Transverse colon (tissue), 4 donors: ENCODE results near the gene NAALADL2. TPM values are rescaled to one million over a fixed set of nuclear protein-coding genes. Genes with fewer than 3 reads are reported as not detected.

Experiments
- DNase-seq: peaks from one replicate; pipeline ENCODE4 v3.0.0-alpha.2; 2019
- H3K27ac ChIP-seq, 4 donors: fragments of 200-600 bp; sonication (generic); 2 replicates each; pipeline ENCODE4 v1.5.1; 2016 to 2018; ENCODE audit warnings: inconsistent platforms in 4 of 4
- H3K27me3 ChIP-seq: fragments of 200-600 bp; sonication (generic); 2 replicates; pipeline ENCODE4 v1.5.1; 2017; ENCODE audit warnings: inconsistent platforms
- H3K36me3 ChIP-seq, 4 donors: fragments of 200-600 bp; sonication (generic); 2 replicates each; pipeline ENCODE4 v1.5.1; 2017 to 2019; ENCODE audit warnings: inconsistent platforms in 4 of 4
- H3K4me1 ChIP-seq, 4 donors: fragments of 200-600 bp; sonication (generic); 2 replicates each; pipeline ENCODE4 v1.5.1; 2017 to 2020; ENCODE audit warnings: inconsistent platforms in 4 of 4
- H3K4me3 ChIP-seq, 4 donors: fragments of 200-600 bp; sonication (generic); 1 replicate in 1 of 4; 2 replicates in 3 of 4; pipeline versions ENCODE4 v1.5.1 to v1.6.1; 2017 to 2019; ENCODE audit warnings: inconsistent platforms in 4 of 4
- H3K9me3 ChIP-seq, 2 donors: fragments of 200-600 bp; sonication (generic); 2 replicates each; pipeline ENCODE4 v1.5.1; 2017 to 2019; ENCODE audit warnings: inconsistent platforms in 2 of 2
- EP300 ChIP-seq: sonication (generic); formaldehyde crosslinking; IDR thresholded peaks from one replicate; pipeline ENCODE4 v1.6.1; 2017; ENCODE audit warnings: antibody characterized with exemption, low read depth
- POLR2A ChIP-seq: fragments of 450-650 bp; IDR thresholded peaks from one replicate; pipeline ENCODE4 v1.6.1; 2016; ENCODE audit warnings: antibody characterized with exemption, mild to moderate bottlenecking, moderate library complexity
- POLR2AphosphoS5 ChIP-seq, 3 donors: sonication (generic); formaldehyde crosslinking; IDR thresholded peaks; one replicate each; pipeline ENCODE4 v1.6.1; 2016; ENCODE audit warnings: antibody characterized with exemption in 3 of 3
- WGBS, 2 donors: methylation state at CpG; one replicate each; pipeline ENCODE4 v1.1.5; 2018; ENCODE audit warnings: low coverage in 1 of 2; 5-methylcytosine and 5-hydroxymethylcytosine counted together
- in situ Hi-C, 4 donors: fragments of 200-750 bp; cut with MboI; loops; one replicate each; pipeline versions ENCODE4 v1.15.0 to v1.15.1; 2017; ENCODE audit warnings: low sequenced_read_pairs in 3 of 4, low pct_ligation_motif_present in 1 of 4, low pct_unique_long_range_greater_than_20kb in 1 of 4
- intact Hi-C: fragments of 100-400 bp; cut with DNase I; formaldehyde crosslinking; loops from one replicate; pipeline ENCODE4 v1.15.1; 2023; ENCODE audit warnings: low total_unique reads
- total RNA-seq, 4 donors: library from RNA; depleted of rRNA; stranded (reverse); fragments of >200 nt; gene quantifications; one replicate each; pipeline ENCODE4 v1.1.0, GENCODE V29; 2016
- TF ChIP-seq, protein P1 (sequence below), 5 experiments: fragments of 200-600 bp in 3 of 5; fragments of 450-650 bp in 2 of 5; sonication (generic) in 3 of 5; IDR thresholded peaks; 1 replicate in 2 of 5; 2 replicates in 3 of 5; pipeline ENCODE4 v1.5.1; 2016 to 2017; ENCODE audit warnings: antibody characterized with exemption in 5 of 5, inconsistent platforms in 3 of 5, mild to moderate bottlenecking in 2 of 5, moderate library complexity in 1 of 5

NAALADL2 gene
- total RNA-seq, 4 donors from 2014 or later = 10.1 to 22.7 (median 15.1) TPM

GRCh38 chr3:175558261-175558660 is 699.1 kb downstream of the NAALADL2 start:
- no peak overlapping the region for H3K27ac ChIP-seq
- in situ Hi-C loops = no loop called here
- WGBS, 2 donors = 79 to 100% methylated on average over 1 of the region's 1 CpG
- H3K36me3 ChIP-seq = no peaks in the 10 kb centered on the region
- intact Hi-C loops = no loop called here
- H3K4me1 ChIP-seq = no peaks in the 10 kb centered on the region
- DNase-seq = no peak
- H3K4me3 ChIP-seq = no peak overlapping the region
- TF ChIP-seq POLR2AphosphoS5 (IDR thresholded peaks at IDR 0.05) = no peak
- TF ChIP-seq, protein P1, sequence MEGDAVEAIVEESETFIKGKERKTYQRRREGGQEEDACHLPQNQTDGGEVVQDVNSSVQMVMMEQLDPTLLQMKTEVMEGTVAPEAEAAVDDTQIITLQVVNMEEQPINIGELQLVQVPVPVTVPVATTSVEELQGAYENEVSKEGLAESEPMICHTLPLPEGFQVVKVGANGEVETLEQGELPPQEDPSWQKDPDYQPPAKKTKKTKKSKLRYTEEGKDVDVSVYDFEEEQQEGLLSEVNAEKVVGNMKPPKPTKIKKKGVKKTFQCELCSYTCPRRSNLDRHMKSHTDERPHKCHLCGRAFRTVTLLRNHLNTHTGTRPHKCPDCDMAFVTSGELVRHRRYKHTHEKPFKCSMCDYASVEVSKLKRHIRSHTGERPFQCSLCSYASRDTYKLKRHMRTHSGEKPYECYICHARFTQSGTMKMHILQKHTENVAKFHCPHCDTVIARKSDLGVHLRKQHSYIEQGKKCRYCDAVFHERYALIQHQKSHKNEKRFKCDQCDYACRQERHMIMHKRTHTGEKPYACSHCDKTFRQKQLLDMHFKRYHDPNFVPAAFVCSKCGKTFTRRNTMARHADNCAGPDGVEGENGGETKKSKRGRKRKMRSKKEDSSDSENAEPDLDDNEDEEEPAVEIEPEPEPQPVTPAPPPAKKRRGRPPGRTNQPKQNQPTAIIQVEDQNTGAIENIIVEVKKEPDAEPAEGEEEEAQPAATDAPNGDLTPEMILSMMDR (IDR thresholded peaks at IDR 0.05) = no peak
- no peak for TF ChIP-seq POLR2A
- no peak for TF ChIP-seq EP300
- no peaks in the 10 kb centered on the region for H3K9me3 ChIP-seq
- H3K27me3 ChIP-seq = no peaks in the 10 kb centered on the region

- no peak for TF ChIP-seq EP300
- no peak for TF ChIP-seq POLR2AphosphoS5 (IDR thresholded peaks at IDR 0.05)
- no peak for TF ChIP-seq POLR2A
- TF ChIP-seq, protein P1 (IDR thresholded peaks at IDR 0.05) = no peak
- H3K27ac ChIP-seq = no peak overlapping the region
- H3K4me1 ChIP-seq = no peaks in the 10 kb centered on the region
- H3K4me3 ChIP-seq = no peak overlapping the region
- DNase-seq = no peak
- in situ Hi-C loops = no loop called here
- intact Hi-C loops = no loop called here
- H3K36me3 ChIP-seq = no peaks in the 10 kb centered on the region
- no peaks in the 10 kb centered on the region for H3K27me3 ChIP-seq
- no peaks in the 10 kb centered on the region for H3K9me3 ChIP-seq
Measured at GRCh38 chr3:175564363-175564762, 705.2 kb downstream of the NAALADL2 start.

GRCh38 chr3:175571096-175571495 is 712.0 kb downstream of the NAALADL2 start:
- in situ Hi-C loops (no loop called here), intact Hi-C loops (no loop called here)
- Histone ChIP-seq H3K9me3 (no peaks in the 10 kb centered on the region), H3K4me3 (no peak overlapping the region), H3K27me3 (no peaks in the 10 kb centered on the region), H3K36me3 (no peaks in the 10 kb centered on the region), H3K4me1 (no peaks in the 10 kb centered on the region), H3K27ac (no peak overlapping the region)
- no peak for DNase-seq
- TF ChIP-seq EP300 = no peak
- no peak for TF ChIP-seq POLR2AphosphoS5 (IDR thresholded peaks at IDR 0.05)
- TF ChIP-seq POLR2A = no peak
- TF ChIP-seq, protein P1 (IDR thresholded peaks at IDR 0.05) = no peak

DNA sequence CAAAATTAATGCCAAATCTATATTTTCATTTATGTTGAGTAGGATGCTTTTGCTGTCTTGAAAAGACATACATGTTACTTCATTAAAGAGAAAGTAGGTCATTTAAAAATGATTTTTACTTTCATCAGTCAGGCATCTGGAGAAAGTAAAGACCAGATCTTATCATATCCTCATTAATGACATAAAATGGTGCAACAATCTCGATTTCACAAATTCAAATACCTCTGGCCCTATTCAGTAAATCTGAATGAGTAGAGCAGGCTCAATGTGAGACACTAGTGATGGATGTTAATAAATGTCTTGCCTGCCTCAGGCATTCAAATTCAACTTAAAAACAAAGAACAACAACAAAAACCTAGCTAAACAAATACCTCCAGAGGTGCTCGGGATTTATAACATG is 714.1 kb downstream of the NAALADL2 start:
- intact Hi-C loops = no loop called here
- Histone ChIP-seq H3K4me3 (no peak overlapping the region), H3K27ac (no peak overlapping the region), H3K4me1 (no peaks in the 10 kb centered on the region), H3K27me3 (no peaks in the 10 kb centered on the region), H3K9me3 (no peaks in the 10 kb centered on the region), H3K36me3 (no peaks in the 10 kb centered on the region)
- 60 to 82% methylated on average over 2 of the region's 2 CpGs for WGBS, 2 donors
- DNase-seq = no peak
- TF ChIP-seq, protein P1 (IDR thresholded peaks at IDR 0.05) = no peak
- TF ChIP-seq POLR2A (no peak), EP300 (no peak), POLR2AphosphoS5 (IDR thresholded peaks at IDR 0.05) (no peak)
- in situ Hi-C loops = no loop called here
